Hematopoietic multipotent progenitor cell (in vitro differentiated cells): ENCODE data around the gene TENM4. TPM values are rescaled to one million over a fixed set of nuclear protein-coding genes. Genes with fewer than 3 reads are reported as not detected.
A peak's percentile ranks its signal among the peaks of the same experiment; 100 is the strongest.

Experiments
- DNase-seq, 3 donors: peaks; one replicate each; pipeline ENCODE4 v3.0.0-alpha.2; 2011 to 2015; ENCODE audit warnings: low read depth in 2 of 3, low spot score in 2 of 3
- total RNA-seq: library from RNA; depleted of rRNA; stranded (reverse); fragments of >200 nt; gene quantifications from one replicate; pipeline ENCODE4 v1.2.3, GENCODE V29; 2012

Gene TENM4
- total RNA-seq, 1 donor: under 0.01 TPM

DNA sequence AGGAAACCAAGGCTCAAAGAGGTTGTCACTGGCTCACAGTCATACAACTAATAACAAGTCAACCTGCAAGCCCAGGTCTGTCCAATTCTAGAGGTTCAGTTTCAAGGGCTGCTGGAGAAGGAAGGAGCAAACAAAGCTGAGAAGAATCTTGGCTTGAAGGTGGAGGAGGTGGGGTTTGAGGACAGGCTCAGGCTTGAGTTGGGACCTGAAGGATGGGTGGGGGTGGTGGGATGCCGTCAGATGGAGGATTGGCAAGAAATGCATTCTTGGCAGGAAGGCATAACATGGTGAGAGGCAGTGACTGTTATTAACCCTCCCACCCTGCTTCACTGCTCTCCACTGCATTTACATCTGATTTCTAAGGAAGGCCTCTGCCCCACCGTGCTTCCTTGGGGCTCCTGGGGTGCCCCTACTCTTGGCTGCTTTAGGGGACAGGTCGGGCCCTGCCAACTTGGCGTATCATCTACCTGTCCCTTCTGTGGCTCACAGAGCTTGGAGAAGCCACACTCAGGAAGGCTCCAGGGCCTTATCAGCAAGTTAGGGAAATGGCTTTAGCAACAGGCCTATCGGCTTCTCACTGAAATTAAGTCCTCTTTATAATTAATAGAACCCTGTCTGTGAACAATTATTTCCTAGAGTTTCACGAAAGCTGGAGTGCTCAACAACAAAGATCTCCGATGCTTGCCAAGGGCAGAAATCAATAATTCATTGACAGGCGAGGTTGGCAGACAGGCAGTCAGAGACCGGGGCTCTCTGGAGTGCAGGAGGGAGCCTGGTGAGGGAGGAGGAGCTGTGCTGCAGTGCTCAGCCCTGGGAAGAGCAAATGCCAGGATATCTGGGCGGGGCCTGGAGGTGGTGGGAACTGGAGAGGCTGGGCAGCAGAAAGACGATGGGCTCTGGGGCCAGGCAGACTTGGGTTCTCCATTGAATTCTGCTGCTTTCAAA, 781.2 kb downstream of the TENM4 start:
- no peak for DNase-seq

DNA sequence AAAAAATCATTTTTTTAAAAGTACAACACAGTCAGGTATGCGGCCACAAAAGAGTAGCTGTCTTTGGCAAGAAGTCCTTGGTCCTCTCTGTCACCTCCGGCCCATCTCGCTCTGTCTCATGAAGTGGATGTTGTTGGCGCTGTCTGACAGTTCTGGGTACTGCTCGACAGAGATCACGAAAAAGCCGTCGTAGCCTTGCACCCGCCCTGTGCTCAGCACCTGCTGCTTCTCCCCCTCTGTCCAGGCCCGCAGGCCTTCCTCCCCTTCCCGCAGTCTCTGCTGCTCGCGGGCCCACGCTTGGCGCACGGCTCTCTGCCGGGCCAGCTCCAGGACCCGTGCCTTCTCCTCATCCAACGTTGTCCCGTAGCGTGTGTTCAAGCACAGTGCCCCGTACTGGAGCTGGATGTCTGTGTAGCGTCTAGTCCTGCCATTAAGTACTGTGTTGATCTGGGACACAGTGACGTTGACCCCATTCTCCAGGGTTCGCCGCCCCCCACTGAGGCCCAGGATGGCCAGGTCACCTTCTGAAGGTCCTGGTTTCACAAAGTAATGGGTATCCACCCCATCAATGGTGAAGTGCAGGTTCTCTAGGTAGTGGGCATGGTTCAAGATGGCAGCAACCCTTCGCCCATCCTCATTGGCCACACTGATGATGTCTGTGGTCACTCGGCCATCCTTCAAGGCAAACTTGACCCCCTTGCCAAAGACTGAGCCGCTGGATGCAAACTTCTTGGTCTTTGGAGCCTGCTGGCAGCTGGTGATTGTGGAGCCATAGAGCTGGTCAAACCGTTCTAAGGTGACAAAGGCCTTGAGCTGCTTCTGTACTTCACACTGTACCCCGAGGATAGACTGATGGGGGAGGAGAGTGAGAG, 782.6 kb downstream of the TENM4 start:
- no peak for DNase-seq

DNA sequence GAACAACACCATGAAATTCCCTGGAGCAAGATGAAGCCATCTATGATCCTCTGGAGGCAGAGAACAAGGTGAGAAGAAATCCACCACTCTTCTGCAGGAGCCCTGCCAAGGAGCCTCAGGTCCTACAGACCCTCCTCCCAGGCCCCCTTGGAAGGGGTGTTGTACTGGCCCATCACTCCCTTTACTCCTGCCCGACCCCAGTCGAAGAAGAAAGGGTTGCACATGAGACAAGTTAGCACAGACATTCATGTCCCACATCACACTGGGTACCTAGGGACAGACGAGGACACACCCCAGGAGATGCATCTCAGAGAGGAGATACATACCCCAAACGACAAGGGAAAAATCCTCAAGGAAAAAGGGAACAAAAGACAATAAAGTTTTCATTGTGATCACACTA, 783.4 kb downstream of the TENM4 start:
- no peak for DNase-seq

DNA sequence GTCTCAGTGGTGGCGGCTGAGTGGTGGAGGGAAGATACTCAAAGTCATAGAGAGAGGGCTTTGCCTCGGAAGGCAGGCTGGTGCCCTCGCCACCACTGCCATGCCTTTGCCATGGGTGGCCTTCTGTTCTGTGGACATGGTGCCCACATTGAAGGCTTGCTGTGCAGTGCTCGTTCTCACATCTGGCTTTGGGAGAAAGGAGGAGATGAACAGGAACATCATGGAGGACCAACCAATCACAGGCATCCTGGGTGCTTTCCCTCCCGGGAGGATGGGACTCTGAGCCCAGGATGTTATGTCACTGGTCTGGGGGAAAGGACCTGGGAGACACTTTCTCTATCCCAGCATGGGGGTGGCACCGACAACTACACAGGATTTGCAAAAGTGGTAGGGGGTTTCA, 783.8 kb downstream of the TENM4 start:
- no peak for DNase-seq

DNA sequence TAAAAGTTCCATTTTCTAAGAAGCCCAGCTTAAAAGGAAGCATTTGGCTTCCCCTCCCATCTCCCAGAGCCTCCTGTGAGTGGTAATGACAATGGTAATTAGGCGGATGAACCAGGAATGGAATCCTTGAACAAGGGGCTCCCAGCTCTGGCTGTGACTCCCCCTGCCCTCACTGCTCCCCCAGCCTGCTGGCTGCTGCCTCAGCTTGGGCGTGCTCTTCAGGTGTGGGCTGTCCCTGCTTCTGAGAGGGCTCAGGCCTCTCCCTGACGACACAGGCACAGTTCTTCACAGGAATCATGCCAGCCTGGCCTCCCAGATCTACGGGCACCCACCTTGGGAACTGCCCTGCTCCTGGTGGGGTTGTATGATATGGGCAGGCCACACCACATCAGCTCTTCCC, 784.5 kb downstream of the TENM4 start:
- no peak for DNase-seq

GRCh38 chr11:78655561-78655960, 785.3 kb downstream of the TENM4 start:
- no peak for DNase-seq

- DNase-seq: no peak
These were observed 786.0 kb downstream of the TENM4 start for GRCh38 chr11:78654866-78655265.

- DNase-seq: no peak
These were observed 786.8 kb downstream of the TENM4 start for GRCh38 chr11:78654071-78654470.

DNA sequence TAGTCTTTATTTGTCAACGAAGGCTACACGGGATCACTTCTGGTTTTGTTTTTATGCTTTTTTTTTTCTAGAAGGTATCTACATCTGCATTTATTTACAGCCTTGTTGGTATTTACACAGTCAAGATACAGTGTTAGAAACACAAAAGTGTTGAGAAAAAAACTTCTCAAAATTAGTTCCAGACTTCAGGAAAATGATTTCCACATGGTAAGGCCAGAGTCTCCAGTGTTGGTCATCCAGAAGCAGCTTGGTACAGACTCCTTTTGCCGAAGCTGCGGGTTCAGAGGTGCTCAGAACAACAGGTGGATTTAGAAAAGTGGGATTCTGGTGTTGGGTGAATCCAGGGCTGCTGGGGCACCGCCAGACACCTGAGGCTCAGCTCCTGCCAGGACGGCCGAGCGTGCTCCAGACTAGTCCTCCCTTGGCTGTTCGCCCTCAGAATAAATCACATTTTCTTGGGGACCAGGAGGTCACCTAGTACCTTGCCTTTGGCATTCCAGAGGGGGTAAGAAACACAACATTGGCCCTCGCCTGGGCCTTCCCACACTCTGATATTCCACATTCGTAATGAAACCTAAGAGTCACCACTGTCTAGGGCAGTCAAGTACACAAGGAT, 787.4 kb downstream of the TENM4 start:
- no peak for DNase-seq

- DNase-seq: no peak
These were observed 788.0 kb downstream of the TENM4 start for GRCh38 chr11:78652843-78653239.

DNA sequence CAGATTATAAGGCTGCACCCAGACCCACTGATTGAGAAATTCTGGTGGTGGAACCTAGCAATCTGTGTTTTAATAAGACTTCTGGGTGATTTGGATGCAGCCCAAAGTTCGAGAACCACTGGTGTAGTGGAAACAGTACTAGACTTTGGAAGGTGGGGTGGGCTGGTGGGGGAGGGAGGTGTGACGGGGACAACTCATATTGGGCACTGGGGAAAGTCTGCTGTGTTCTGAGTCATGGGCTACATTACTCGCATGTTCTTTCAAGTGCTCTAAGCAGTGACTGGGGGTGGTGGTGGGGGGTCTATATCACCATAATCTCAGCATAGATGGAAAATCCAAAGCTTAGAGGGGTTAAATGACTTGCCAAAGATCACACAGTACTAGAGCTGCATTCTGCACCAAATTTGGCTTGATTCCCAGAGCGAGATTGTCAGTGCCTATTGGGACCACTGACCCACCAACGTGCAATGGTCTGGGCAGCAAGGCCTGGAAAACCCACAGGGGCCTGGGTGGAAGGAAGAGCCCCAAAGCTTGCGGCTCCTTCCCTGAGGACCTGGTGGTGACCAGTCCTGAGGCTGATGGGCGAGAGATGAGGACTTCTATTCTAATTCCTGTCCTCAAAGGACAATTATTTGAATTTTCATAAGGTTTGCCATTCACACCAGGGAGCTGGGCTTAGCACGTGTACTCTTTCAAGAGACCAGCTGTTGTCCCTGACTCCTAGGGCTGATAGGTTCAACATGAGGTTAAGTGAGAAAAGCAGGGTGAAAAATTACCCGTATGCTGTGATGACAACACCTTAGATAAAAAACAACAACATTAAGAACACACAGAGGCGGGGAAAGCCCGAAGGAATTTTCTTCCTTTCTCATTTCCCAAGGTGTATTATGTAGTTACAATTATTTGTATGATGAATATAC, 788.6 kb downstream of the TENM4 start:
- DNase-seq: no peak

GRCh38 chr11:78651136-78651775, 789.6 kb downstream of the TENM4 start:
- DNase-seq: no peak

DNA sequence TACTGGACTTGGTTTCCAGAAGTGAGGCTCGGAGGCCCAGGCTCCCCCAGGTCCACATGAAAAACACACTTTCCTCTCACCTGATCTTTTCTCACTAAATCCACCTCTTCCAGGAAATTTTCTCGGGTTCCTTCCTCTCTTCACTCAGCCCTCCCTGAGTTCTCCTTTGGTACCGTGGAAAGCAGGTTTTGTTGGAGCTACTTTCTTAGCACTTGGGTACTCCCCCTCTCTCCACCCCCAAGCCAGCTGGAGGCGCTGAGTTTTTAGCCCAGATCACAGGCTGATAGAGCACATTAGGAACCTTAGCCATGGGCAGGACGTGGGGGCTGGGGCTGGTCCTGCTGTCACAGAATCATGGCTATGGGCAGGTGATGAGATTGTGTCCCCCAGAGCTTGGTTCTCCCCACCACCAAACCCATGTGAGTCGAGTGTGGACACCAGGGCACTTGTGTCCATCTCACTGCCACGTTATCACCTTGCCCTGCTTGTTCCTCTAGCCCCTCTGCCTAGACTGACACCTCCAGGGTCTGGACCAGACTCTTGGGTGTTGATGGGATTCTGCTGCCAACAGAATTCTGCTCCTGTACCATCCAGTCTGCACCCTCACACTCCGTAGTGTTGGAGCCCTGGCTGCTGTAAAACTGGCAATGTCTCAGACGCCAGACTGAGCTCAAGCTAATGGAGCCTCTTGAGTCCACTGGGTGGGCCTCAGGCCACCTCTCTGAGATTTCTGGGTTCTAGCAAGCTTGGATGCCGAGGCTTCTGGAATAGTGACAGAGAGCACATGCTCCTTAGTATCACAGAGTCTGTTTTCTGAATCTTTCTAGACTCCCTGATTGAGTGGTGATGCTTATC, 791.2 kb downstream of the TENM4 start:
- DNase-seq: no peak

DNA sequence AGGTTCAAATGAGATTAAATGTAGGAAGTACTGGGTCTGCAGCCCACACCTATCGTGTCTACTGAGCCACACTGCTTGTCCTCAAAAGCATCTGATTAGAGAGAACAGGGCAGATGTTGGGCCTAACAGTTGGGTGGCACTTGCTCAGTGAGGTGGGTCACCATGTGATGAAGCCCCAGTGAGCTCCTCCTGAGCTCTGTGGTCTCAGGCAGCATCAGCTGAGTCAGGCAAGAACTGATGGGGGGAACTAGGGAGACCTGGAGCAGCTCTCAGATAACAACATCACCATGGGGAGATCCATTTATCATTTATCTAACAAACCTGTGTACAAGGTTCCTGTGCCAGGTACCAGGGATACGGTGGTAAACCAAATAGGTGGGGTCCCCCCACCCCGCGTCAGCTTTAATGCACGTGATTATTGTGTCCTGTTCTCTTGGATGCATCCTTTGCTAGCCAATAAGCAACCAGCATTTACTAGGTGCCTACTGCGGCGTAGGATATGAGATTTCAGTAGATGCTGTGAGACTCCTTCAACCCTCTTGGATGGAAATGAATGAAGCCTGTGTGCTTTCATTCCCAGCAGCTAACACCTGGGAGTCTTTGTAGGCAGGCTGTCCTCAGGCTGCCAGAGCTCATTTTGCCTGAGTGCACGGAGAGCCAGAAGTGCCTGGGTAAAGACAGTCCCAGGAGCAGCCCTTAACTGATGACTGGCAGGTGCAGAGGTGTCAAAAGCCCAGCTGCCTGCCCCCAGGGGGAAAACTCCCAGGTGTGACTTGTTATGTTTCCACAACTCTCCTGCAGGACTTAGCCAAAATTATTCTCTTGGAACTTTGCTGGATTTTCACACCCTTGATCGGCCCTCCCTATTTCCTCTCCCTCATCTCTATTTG, 792.6 kb downstream of the TENM4 start:
- no peak for DNase-seq

- DNase-seq: no peak
These were observed 793.4 kb downstream of the TENM4 start for GRCh38 chr11:78647266-78647915.

- peak in 2 of 3 donors; percentile 26 to 59 for DNase-seq
These were observed 794.2 kb downstream of the TENM4 start for GRCh38 chr11:78646564-78647185.
